Panc1 (cell line): Measurements from ENCODE around the gene NUDT9. TPM values are rescaled to one million over a fixed set of nuclear protein-coding genes. Genes with fewer than 3 reads are reported as not detected.
"Not testable (repeated sequence)": the region's sequence is repeated elsewhere in the genome, so short reads cannot be mapped to it uniquely, and the experiment has no call there.

Source experiments
- ATAC-seq: fragments of 200-7000 bp; cut with Tn5 transposase; 2 replicates; pipeline ENCODE4 v1.9.1; 2020; ENCODE audit warnings: mild to moderate bottlenecking, moderate library complexity
- BruUV-seq: library from RNA; stranded (reverse); fragments of 400-500 nt; replicated peaks from 2 replicates; lab custom pipeline; 2021; lab: Mats Ljungman, UMichigan
- CTCF ChIA-PET: fragments of 300-600 bp; sonication (Branson Sonifier 250); formaldehyde crosslinking; loops from one replicate; lab custom pipeline; 2022; ENCODE audit warnings: antibody characterized with exemption; lab: Charles Lee
- POLR2A ChIA-PET: fragments of 300-600 bp; sonication (Branson Sonifier 250); formaldehyde crosslinking; loops from one replicate; lab custom pipeline; 2022; ENCODE audit warnings: antibody characterized with exemption; lab: Charles Lee
- DNase-seq: peaks from one replicate; pipeline ENCODE4 v3.0.0-alpha.2; 2010; ENCODE audit warnings: low read depth, low spot score
- H3K27ac ChIP-seq: 2 replicates; pipeline ENCODE4 v1.5.1; 2011; ENCODE audit warnings: mild to moderate bottlenecking, low read length, inconsistent platforms
- H3K27me3 ChIP-seq: fragments of 200-500 bp; sonication (Bioruptor generic); 2 replicates; pipeline ENCODE4 v1.6.0; 2014; ENCODE audit warnings: low read length, inconsistent platforms; ENCODE audit not compliant: control insufficient read depth, insufficient read depth
- H3K36me3 ChIP-seq: fragments of 200-500 bp; sonication (Bioruptor generic); 2 replicates; pipeline ENCODE4 v1.5.1; 2014; ENCODE audit warnings: inconsistent platforms, mild to moderate bottlenecking, low read length, moderate library complexity; ENCODE audit not compliant: control insufficient read depth, insufficient read depth
- H3K4me1 ChIP-seq: 2 replicates; pipeline ENCODE4 v1.5.1; 2011; ENCODE audit warnings: inconsistent platforms, mild to moderate bottlenecking, low read length, moderate library complexity; ENCODE audit not compliant: control insufficient read depth, insufficient read depth
- H3K4me3 ChIP-seq, 2 experiments: 2 replicates each; pipeline ENCODE4 v1.5.1; 2011 to 2012; ENCODE audit warnings: low read depth in 2 of 2, low read length in 2 of 2, mild to moderate bottlenecking in 2 of 2, inconsistent platforms in 1 of 2, moderate library complexity in 1 of 2
- H3K9me3 ChIP-seq: fragments of 200-500 bp; sonication (Bioruptor generic); 2 replicates; pipeline ENCODE4 v1.5.1; 2014; ENCODE audit warnings: low read depth, mild to moderate bottlenecking, inconsistent platforms, low read length, moderate library complexity; ENCODE audit not compliant: control insufficient read depth, insufficient read depth
- POLR2AphosphoS5 ChIP-seq: IDR thresholded peaks from 2 replicates; pipeline ENCODE4 v1.6.1; 2012; ENCODE audit warnings: mild to moderate bottlenecking, low read depth, low read length, moderate library complexity
- SIN3A ChIP-seq: IDR thresholded peaks from 2 replicates; pipeline ENCODE4 v1.6.1; 2012; ENCODE audit warnings: low read depth, mild to moderate bottlenecking, low read length, moderate library complexity, borderline replicate concordance; ENCODE audit not compliant: insufficient read depth
- TCF7L2 ChIP-seq: IDR thresholded peaks from 2 replicates; pipeline ENCODE4 v1.6.1; 2011; ENCODE audit warnings: mild to moderate bottlenecking, low read depth, low read length, inconsistent platforms
- in situ Hi-C: cut with HindIII; loops from 2 replicates; pipeline ENCODE4 v1.10.0; 2016; ENCODE audit warnings: low sequenced_read_pairs, low pct_unique_long_range_greater_than_20kb
- intact Hi-C: fragments of 100-400 bp; cut with micrococcal nuclease; formaldehyde crosslinking; loops from one replicate; pipeline ENCODE4 v1.10.0; 2022; ENCODE audit not compliant: unreplicated experiment
- total RNA-seq: library from RNA; stranded (reverse); gene quantifications from one replicate; pipeline ENCODE4 v1.2.1, GENCODE V29; 2021; ENCODE audit not compliant: unreplicated experiment
- TF ChIP-seq, protein P1 (sequence below): fragments of 450-650 bp; IDR thresholded peaks from 2 replicates; pipeline ENCODE4 v1.5.1; 2017; ENCODE audit warnings: mild to moderate bottlenecking
- TF ChIP-seq, protein P2 (sequence below), 2 experiments: IDR thresholded peaks; 2 replicates each; pipeline ENCODE4 v1.6.1; 2011 to 2012; ENCODE audit warnings: low read depth in 2 of 2, control low read depth in 1 of 2, low read length in 1 of 2, mild to moderate bottlenecking in 1 of 2, moderate library complexity in 1 of 2; ENCODE audit not compliant: insufficient read depth in 1 of 2

The NUDT9 gene
- total RNA-seq, 1 experiment from 2014 or later: 21.7 TPM

- intact Hi-C loops, ATAC-seq, H3K4me1 ChIP-seq, H3K9me3 ChIP-seq, CTCF ChIA-PET, H3K27me3 ChIP-seq, H3K36me3 ChIP-seq, H3K4me3 ChIP-seq, H3K27ac ChIP-seq, in situ Hi-C loops, BruUV-seq, DNase-seq: not testable (repeated sequence)
- POLR2A ChIA-PET: interaction anchor here (0.7 kb wide), 1 partner anchor 82 kb away, joined by 3 read pairs; no protein-coding TSS in a partner anchor
Measured at GRCh38 chr4:87446375-87446774, 24.0 kb downstream of the NUDT9 start.

DNA sequence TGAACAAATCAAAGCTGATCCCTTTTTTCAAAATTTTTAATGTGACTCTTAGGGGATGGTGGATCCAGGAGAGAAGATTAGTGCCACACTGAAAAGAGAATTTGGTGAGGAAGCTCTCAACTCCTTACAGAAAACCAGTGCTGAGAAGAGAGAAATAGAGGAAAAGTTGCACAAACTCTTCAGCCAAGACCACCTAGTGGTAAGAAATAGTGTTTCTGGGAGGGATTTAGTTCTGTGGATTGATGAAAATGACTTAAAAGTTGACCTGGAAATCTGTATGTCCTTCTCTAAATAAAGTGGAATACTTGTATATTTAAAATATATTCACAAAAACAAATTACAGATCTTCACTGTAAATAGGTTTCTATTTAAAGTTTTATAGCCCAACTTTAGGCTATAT, 29.2 kb downstream of the NUDT9 start:
- DNase-seq (no peak), ATAC-seq (no peak)
- Histone ChIP-seq H3K9me3 (no peaks in the 10 kb centered on the region), H3K36me3 (peaks cover 6% of the 10 kb centered on the region; the same call in 1 of the 2 replicates), H3K27ac (no peak overlapping the region), H3K4me3 (no peak overlapping the region), H3K27me3 (no peaks in the 10 kb centered on the region), H3K4me1 (no peaks in the 10 kb centered on the region)
- ChIA-PET POLR2A (no interaction called here), CTCF (no interaction called here)
- in situ Hi-C loops: no loop called here
- TF ChIP-seq SIN3A: no peak
- TF ChIP-seq POLR2AphosphoS5: no peak
- TF ChIP-seq, protein P1, sequence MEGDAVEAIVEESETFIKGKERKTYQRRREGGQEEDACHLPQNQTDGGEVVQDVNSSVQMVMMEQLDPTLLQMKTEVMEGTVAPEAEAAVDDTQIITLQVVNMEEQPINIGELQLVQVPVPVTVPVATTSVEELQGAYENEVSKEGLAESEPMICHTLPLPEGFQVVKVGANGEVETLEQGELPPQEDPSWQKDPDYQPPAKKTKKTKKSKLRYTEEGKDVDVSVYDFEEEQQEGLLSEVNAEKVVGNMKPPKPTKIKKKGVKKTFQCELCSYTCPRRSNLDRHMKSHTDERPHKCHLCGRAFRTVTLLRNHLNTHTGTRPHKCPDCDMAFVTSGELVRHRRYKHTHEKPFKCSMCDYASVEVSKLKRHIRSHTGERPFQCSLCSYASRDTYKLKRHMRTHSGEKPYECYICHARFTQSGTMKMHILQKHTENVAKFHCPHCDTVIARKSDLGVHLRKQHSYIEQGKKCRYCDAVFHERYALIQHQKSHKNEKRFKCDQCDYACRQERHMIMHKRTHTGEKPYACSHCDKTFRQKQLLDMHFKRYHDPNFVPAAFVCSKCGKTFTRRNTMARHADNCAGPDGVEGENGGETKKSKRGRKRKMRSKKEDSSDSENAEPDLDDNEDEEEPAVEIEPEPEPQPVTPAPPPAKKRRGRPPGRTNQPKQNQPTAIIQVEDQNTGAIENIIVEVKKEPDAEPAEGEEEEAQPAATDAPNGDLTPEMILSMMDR: no peak
- TF ChIP-seq, protein P2, sequence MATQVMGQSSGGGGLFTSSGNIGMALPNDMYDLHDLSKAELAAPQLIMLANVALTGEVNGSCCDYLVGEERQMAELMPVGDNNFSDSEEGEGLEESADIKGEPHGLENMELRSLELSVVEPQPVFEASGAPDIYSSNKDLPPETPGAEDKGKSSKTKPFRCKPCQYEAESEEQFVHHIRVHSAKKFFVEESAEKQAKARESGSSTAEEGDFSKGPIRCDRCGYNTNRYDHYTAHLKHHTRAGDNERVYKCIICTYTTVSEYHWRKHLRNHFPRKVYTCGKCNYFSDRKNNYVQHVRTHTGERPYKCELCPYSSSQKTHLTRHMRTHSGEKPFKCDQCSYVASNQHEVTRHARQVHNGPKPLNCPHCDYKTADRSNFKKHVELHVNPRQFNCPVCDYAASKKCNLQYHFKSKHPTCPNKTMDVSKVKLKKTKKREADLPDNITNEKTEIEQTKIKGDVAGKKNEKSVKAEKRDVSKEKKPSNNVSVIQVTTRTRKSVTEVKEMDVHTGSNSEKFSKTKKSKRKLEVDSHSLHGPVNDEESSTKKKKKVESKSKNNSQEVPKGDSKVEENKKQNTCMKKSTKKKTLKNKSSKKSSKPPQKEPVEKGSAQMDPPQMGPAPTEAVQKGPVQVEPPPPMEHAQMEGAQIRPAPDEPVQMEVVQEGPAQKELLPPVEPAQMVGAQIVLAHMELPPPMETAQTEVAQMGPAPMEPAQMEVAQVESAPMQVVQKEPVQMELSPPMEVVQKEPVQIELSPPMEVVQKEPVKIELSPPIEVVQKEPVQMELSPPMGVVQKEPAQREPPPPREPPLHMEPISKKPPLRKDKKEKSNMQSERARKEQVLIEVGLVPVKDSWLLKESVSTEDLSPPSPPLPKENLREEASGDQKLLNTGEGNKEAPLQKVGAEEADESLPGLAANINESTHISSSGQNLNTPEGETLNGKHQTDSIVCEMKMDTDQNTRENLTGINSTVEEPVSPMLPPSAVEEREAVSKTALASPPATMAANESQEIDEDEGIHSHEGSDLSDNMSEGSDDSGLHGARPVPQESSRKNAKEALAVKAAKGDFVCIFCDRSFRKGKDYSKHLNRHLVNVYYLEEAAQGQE (IDR thresholded peaks at IDR 0.05; ENCODE audit: insufficient read depth in 1 of 2, low read depth in 2 of 2, low read length in 1 of 2): no peak
- TF ChIP-seq TCF7L2: no peak
- intact Hi-C loops: no loop called here
- BruUV-seq: no TSS peak

DNA sequence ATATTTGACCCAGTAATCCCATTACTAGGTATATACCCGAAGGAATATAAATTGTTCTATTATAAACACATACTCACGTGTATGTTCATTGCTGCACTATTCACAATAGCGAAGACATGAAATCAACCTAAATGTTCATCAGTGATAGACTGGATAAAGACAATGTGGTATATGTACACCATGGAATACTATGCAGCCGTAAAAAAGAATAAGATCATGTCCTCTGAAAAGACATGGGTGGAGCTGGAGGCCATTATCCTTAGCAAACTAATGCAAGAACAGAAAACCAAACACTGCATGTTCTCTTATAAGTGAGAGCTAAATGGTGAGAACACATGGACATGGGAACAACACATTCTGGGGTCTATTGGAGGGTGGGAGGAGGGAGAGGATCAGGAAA, 36.5 kb downstream of the NUDT9 start:
- intact Hi-C loops: no loop called here
- in situ Hi-C loops: no loop called here
- DNase-seq (no peak), ATAC-seq (no peak)
- no peak overlapping the region for H3K4me3 ChIP-seq
- ChIA-PET CTCF (no interaction called here), POLR2A (no interaction called here)
- BruUV-seq: no TSS peak
- H3K27ac ChIP-seq: no peak overlapping the region
- no peaks in the 10 kb centered on the region for H3K4me1 ChIP-seq
- H3K9me3 ChIP-seq: no peaks in the 10 kb centered on the region
- H3K36me3 ChIP-seq: peaks cover 6% of the 10 kb centered on the region; the same call in 1 of the 2 replicates
- no peaks in the 10 kb centered on the region for H3K27me3 ChIP-seq
- no peak for TF ChIP-seq TCF7L2
- TF ChIP-seq, protein P2 (IDR thresholded peaks at IDR 0.05; ENCODE audit: insufficient read depth in 1 of 2, low read depth in 2 of 2, low read length in 1 of 2): no peak
